ENCODE data around the gene TRIM66. TPM values are rescaled to one million over a fixed set of nuclear protein-coding genes. Genes with fewer than 3 reads are reported as not detected.

TRIM66 gene
- total and polyA plus RNA-seq, 9 of the 15 experiments (the other 6 are each of a cell fraction or from before 2014, with no cell fraction given), result 1.1 to 7.3 (median 4.9) TPM

- TF ChIP-seq ELF1 (tag; IDR thresholded peaks at IDR 0.05) (no peak), ATF4 (CRISPR knock-in tag; IDR thresholded peaks at IDR 0.05) (0 out of 2 replicates have a peak, but pooled peaks have one; percentile 45), SRSF3 (IDR thresholded peaks at IDR 0.05; ENCODE audit: insufficient read depth, low read length) (no peak), ETV5 (CRISPR knock-in tag; IDR thresholded peaks at IDR 0.05; ENCODE audit: low read depth) (no peak), SMC3 (conservative IDR thresholded peaks at IDR 0.05; ENCODE audit: insufficient read depth, low read depth, low read length) (no peak), RFX1 (IDR thresholded peaks at IDR 0.05) (peak; percentile 62), ZNF282 (CRISPR knock-in tag; IDR thresholded peaks at IDR 0.05) (no peak), CEBPG (CRISPR knock-in tag; IDR thresholded peaks at IDR 0.05) (peak; percentile 76), CEBPG (tag; conservative IDR thresholded peaks at IDR 0.05 in 1 of 2, IDR thresholded peaks at IDR 0.05 in 1 of 2) (peak; percentile 46 to 73; a peak in 3 of 4 replicates), ZSCAN32 (CRISPR knock-in tag; IDR thresholded peaks at IDR 0.05) (0 out of 2 replicates have a peak, but pooled peaks have one; percentile 55)
- TF ChIP-seq, protein P1, sequence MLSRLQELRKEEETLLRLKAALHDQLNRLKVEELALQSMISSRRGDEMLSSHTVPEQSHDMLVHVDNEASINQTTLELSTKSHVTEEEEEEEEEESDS (CRISPR knock-in tag; IDR thresholded peaks at IDR 0.05), result no peak
- TF ChIP-seq, protein P2, sequence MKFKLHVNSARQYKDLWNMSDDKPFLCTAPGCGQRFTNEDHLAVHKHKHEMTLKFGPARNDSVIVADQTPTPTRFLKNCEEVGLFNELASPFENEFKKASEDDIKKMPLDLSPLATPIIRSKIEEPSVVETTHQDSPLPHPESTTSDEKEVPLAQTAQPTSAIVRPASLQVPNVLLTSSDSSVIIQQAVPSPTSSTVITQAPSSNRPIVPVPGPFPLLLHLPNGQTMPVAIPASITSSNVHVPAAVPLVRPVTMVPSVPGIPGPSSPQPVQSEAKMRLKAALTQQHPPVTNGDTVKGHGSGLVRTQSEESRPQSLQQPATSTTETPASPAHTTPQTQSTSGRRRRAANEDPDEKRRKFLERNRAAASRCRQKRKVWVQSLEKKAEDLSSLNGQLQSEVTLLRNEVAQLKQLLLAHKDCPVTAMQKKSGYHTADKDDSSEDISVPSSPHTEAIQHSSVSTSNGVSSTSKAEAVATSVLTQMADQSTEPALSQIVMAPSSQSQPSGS (CRISPR knock-in tag; IDR thresholded peaks at IDR 0.05), result no peak
These were observed 24.0 kb downstream of the TRIM66 start (continued) for GRCh38 chr11:8658321-8659057.

All from K562 (cell line).